ENCODE data around the gene HTR3D.

The HTR3D gene

GRCh38 chr3:184031187-184031792 is at the start of gene HTR3D:
HTR3D (plus strand) TSS chr3:184031742; CDS start chr3:184031742, 0 bp downstream.
- DNase-seq (ENCODE audit: low read depth, low spot score): no peak
- no peak for TF ChIP-seq CTCF (IDR thresholded peaks at IDR 0.05; ENCODE audit: insufficient read depth, low read length, missing control alignments)
- ChIA-PET CTCF (no interaction called here), POLR2A (no interaction called here)
- no peak within 1 kb of the TSS for H3K4me3 ChIP-seq (ENCODE audit: low read depth, low read length)

- POLR2A ChIA-PET: no interaction called here
Measured at GRCh38 chr3:183981990-183982644, 49.4 kb upstream of the HTR3D start.

GRCh38 chr3:183984127-183984740 is 47.3 kb upstream of the HTR3D start:
- no peak overlapping the region for H3K4me3 ChIP-seq (ENCODE audit: low read depth, low read length)
- ChIA-PET CTCF (no interaction called here), POLR2A (no interaction called here)
- no peak for DNase-seq (ENCODE audit: low read depth, low spot score)
- TF ChIP-seq CTCF (IDR thresholded peaks at IDR 0.05; ENCODE audit: insufficient read depth, low read length, missing control alignments): no peak

More at GRCh38 chr3:183981990-183982644, 49.4 kb upstream of the HTR3D start:
- TF ChIP-seq CTCF (IDR thresholded peaks at IDR 0.05; ENCODE audit: insufficient read depth, low read length, missing control alignments): no peak
- DNase-seq (ENCODE audit: low read depth, low spot score): no peak
- no peak overlapping the region for H3K4me3 ChIP-seq (ENCODE audit: low read depth, low read length)
- CTCF ChIA-PET: interaction anchor here (0.6 kb wide), 1 partner anchor 63 kb away, joined by 4 read pairs; no protein-coding TSS in a partner anchor

GRCh38 chr3:183984749-183985729 is 46.5 kb upstream of the HTR3D start:
- POLR2A ChIA-PET: no interaction called here
- no peak overlapping the region for H3K4me3 ChIP-seq (ENCODE audit: low read depth, low read length)
- CTCF ChIA-PET: interaction anchor here (0.8 kb wide), 1 partner anchor 10 kb away, joined by 4 read pairs; no protein-coding TSS in a partner anchor
- no peak for DNase-seq (ENCODE audit: low read depth, low spot score)
- TF ChIP-seq CTCF (IDR thresholded peaks at IDR 0.05; ENCODE audit: insufficient read depth, low read length, missing control alignments): no peak

- ChIA-PET POLR2A (no interaction called here), CTCF (interaction anchor here (1.3 to 3.6 kb wide), 3 partner anchors 9 to 30 kb away, joined by 5 to 20 read pairs (median 5); partner anchors contain the start of gene ABCC5)
- no peak overlapping the region for H3K4me3 ChIP-seq (ENCODE audit: low read depth, low read length)
- DNase-seq (ENCODE audit: low read depth, low spot score): no peak
- TF ChIP-seq CTCF (IDR thresholded peaks at IDR 0.05; ENCODE audit: insufficient read depth, low read length, missing control alignments): no peak
Measured at GRCh38 chr3:183987000-183987600, 44.4 kb upstream of the HTR3D start.
